ENCODE results near the gene BMP15.

GRCh38 chrX:50877310-50877709, 33.2 kb upstream of the BMP15 start:
- no peak for TF ChIP-seq ZNF101 (CRISPR knock-in tag; IDR thresholded peaks at IDR 0.05; ENCODE audit: borderline replicate concordance, low read depth)
- no peak for TF ChIP-seq KDM4B (CRISPR knock-in tag; IDR thresholded peaks at IDR 0.05)
- TF ChIP-seq ZBTB40 (IDR thresholded peaks at IDR 0.05): no peak
- TF ChIP-seq ZBTB40 (CRISPR knock-in tag; IDR thresholded peaks at IDR 0.05): no peak
- TF ChIP-seq POLR2A (IDR thresholded peaks at IDR 0.05; ENCODE audit: insufficient read depth in 1 of 2, low read depth in 2 of 2, low read length in 2 of 2): no peak
- no peak for TF ChIP-seq MXI1 (IDR thresholded peaks at IDR 0.05; ENCODE audit: borderline replicate concordance, low read depth, low read length)
- no peak for TF ChIP-seq FOXO4 (CRISPR knock-in tag; conservative IDR thresholded peaks at IDR 0.05)
- no peak for TF ChIP-seq RBAK (CRISPR knock-in tag; IDR thresholded peaks at IDR 0.05)
- TF ChIP-seq SRF (IDR thresholded peaks at IDR 0.05; ENCODE audit: low read depth, low read length): no peak
- no peak for TF ChIP-seq CTCF (CRISPR knock-in tag; IDR thresholded peaks at IDR 0.05)
- TF ChIP-seq ARNT (IDR thresholded peaks at IDR 0.05): no peak
- TF ChIP-seq USF2 (IDR thresholded peaks at IDR 0.05; ENCODE audit: low read depth, low read length): no peak
- TF ChIP-seq USF2 (CRISPR knock-in tag; IDR thresholded peaks at IDR 0.05; ENCODE audit: borderline replicate concordance): no peak
- TF ChIP-seq KDM1A (CRISPR knock-in tag; IDR thresholded peaks at IDR 0.05): no peak
- no peak for TF ChIP-seq HDAC6 (IDR thresholded peaks at IDR 0.05; ENCODE audit: low read depth, low read length)
